ENCODE results near the gene PSMB7. TPM values are rescaled to one million over a fixed set of nuclear protein-coding genes. Genes with fewer than 3 reads are reported as not detected.

The PSMB7 gene
- total RNA-seq, 6 experiments from 2014 or later, result 220 to 267 (median 263) TPM

GRCh38 chr9:124409410-124409809 is 5.8 kb downstream of the PSMB7 start:
- Mint-ChIP-seq H3K36me3 (ENCODE audit: low read depth) (peaks cover 50% of the 10 kb centered on the region), H3K27ac (peak overlapping the region; percentile 46; the same call in 1 of the 2 replicates), H3K9me3 (no peaks in the 10 kb centered on the region), H3K27me3 (ENCODE audit: insufficient read depth) (no peaks in the 10 kb centered on the region; the same call in 1 of the 2 replicates), H3K4me1 (ENCODE audit: low read depth) (peaks cover 60% of the 10 kb centered on the region), H3K4me3 (peak overlapping the region; percentile 41)
- DNase-seq, result no peak
- no peak for TF ChIP-seq CTCF (IDR thresholded peaks at IDR 0.05)

- Mint-ChIP-seq H3K27ac (no peak overlapping the region), H3K27me3 (ENCODE audit: insufficient read depth) (no peaks in the 10 kb centered on the region; the same call in 1 of the 2 replicates), H3K9me3 (no peaks in the 10 kb centered on the region), H3K4me1 (ENCODE audit: low read depth) (peaks cover 47% of the 10 kb centered on the region), H3K4me3 (no peak overlapping the region), H3K36me3 (ENCODE audit: low read depth) (peaks cover 19% of the 10 kb centered on the region)
- no peak for TF ChIP-seq CTCF (IDR thresholded peaks at IDR 0.05)
- DNase-seq, result no peak
Measured at GRCh38 chr9:124403246-124403645, 12.0 kb downstream of the PSMB7 start.

GRCh38 chr9:124399968-124400940 is 15.0 kb downstream of the PSMB7 start:
- no peak for DNase-seq
- peaks cover 57% of the 10 kb centered on the region for H3K4me1 Mint-ChIP-seq (ENCODE audit: low read depth)
- H3K27ac Mint-ChIP-seq, result peak overlapping the region; percentile 85
- H3K9me3 Mint-ChIP-seq, result no peaks in the 10 kb centered on the region
- H3K4me3 Mint-ChIP-seq, result peak overlapping the region; percentile 75
- H3K36me3 Mint-ChIP-seq (ENCODE audit: low read depth), result peaks cover 15% of the 10 kb centered on the region
- no peaks in the 10 kb centered on the region; the same call in 1 of the 2 replicates for H3K27me3 Mint-ChIP-seq (ENCODE audit: insufficient read depth)
- TF ChIP-seq CTCF (IDR thresholded peaks at IDR 0.05), result no peak

GRCh38 chr9:124399323-124399967 is 15.8 kb downstream of the PSMB7 start:
- H3K9me3 Mint-ChIP-seq, result no peaks in the 10 kb centered on the region
- DNase-seq, result peak; percentile 46
- peak overlapping the region; percentile 75 for H3K4me3 Mint-ChIP-seq
- peak overlapping the region; percentile 85 for H3K27ac Mint-ChIP-seq
- H3K27me3 Mint-ChIP-seq (ENCODE audit: insufficient read depth), result no peaks in the 10 kb centered on the region; the same call in 1 of the 2 replicates
- H3K36me3 Mint-ChIP-seq (ENCODE audit: low read depth), result peaks cover 12% of the 10 kb centered on the region
- H3K4me1 Mint-ChIP-seq (ENCODE audit: low read depth), result peaks cover 65% of the 10 kb centered on the region
- TF ChIP-seq CTCF (IDR thresholded peaks at IDR 0.05), result no peak; the same call in 1 of the 2 replicates

GRCh38 chr9:124398191-124398935 is 16.9 kb downstream of the PSMB7 start:
- no peaks in the 10 kb centered on the region for H3K9me3 Mint-ChIP-seq
- TF ChIP-seq CTCF (IDR thresholded peaks at IDR 0.05), result no peak
- no peaks in the 10 kb centered on the region; the same call in 1 of the 2 replicates for H3K27me3 Mint-ChIP-seq (ENCODE audit: insufficient read depth)
- H3K4me3 Mint-ChIP-seq, result no peak overlapping the region
- peaks cover 76% of the 10 kb centered on the region for H3K4me1 Mint-ChIP-seq (ENCODE audit: low read depth)
- no peak for DNase-seq
- peak overlapping the region; percentile 5; the same call in 1 of the 2 replicates for H3K27ac Mint-ChIP-seq
- peaks cover 12% of the 10 kb centered on the region for H3K36me3 Mint-ChIP-seq (ENCODE audit: low read depth)
